IMR-90 (cell line): ENCODE data around the gene PDZK1.

Experiments used
- BHLHE40 ChIP-seq: fragments of 150-350 bp; IDR thresholded peaks from 2 replicates; pipeline ENCODE4 v1.6.1; 2016; ENCODE audit warnings: mild to moderate bottlenecking, low read depth, low read length
- CEBPB ChIP-seq: IDR thresholded peaks from 2 replicates; pipeline ENCODE4 v1.6.1; 2012; ENCODE audit warnings: low read depth, low read length, improper control_type of control experiment
- MAFK ChIP-seq: IDR thresholded peaks from 2 replicates; pipeline ENCODE4 v1.6.1; 2012; ENCODE audit warnings: low read depth, low read length, improper control_type of control experiment
- MXI1 ChIP-seq: IDR thresholded peaks from 2 replicates; pipeline ENCODE4 v1.6.1; 2012; ENCODE audit warnings: low read depth, mild to moderate bottlenecking, low read length, moderate library complexity, borderline replicate concordance
- POLR2A ChIP-seq: IDR thresholded peaks from 2 replicates; pipeline ENCODE4 v1.6.1; 2012; ENCODE audit warnings: mild to moderate bottlenecking, low read depth, low read length
- RAD21 ChIP-seq: IDR thresholded peaks from 2 replicates; pipeline ENCODE4 v1.6.1; 2012; ENCODE audit warnings: low read length, improper control_type of control experiment
- RCOR1 ChIP-seq: IDR thresholded peaks from 2 replicates; pipeline ENCODE4 v1.6.1; 2012; ENCODE audit warnings: mild to moderate bottlenecking, low read length, improper control_type of control experiment; ENCODE audit not compliant: insufficient replicate concordance
- RFX5 ChIP-seq: IDR thresholded peaks from 2 replicates; pipeline ENCODE4 v1.8.0; 2012; ENCODE audit warnings: low read depth, mild to moderate bottlenecking, low read length, moderate library complexity
- SMC3 ChIP-seq: fragments of 150-350 bp; IDR thresholded peaks from 2 replicates; pipeline ENCODE4 v1.6.1; 2016; ENCODE audit warnings: low read depth, mild to moderate bottlenecking, antibody characterized with exemption, low read length, moderate library complexity
- TF ChIP-seq, protein P1 (sequence below): conservative IDR thresholded peaks from 2 replicates; pipeline ENCODE4 v1.5.1; 2012; ENCODE audit warnings: mild to moderate bottlenecking, low read depth, low read length, improper control_type of control experiment
- TF ChIP-seq, protein P2 (sequence below): fragments of 150-350 bp; IDR thresholded peaks from 2 replicates; pipeline ENCODE4 v1.6.1; 2017; ENCODE audit warnings: mild to moderate bottlenecking, antibody characterized with exemption, low read length, low read depth

DNA sequence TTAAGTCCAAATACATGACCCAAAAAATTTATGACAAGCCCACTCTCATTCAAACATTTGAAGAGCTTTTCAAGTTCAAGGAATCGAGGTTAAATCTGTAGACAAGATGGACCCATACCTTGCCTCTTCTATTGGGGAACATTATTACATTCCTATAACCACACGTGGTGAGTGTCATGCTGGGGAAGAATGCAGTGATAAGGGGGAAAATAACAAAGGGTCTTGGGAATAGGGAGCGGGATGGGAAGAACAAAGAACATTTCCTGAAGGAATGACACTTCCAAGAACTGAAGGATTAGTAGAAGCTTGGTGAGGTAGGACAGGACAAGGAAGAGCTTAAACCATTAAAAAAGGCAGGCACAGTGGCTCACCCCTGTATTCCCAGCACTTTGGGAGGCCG is 18.8 kb downstream of the PDZK1 start:
- TF ChIP-seq, protein P1, sequence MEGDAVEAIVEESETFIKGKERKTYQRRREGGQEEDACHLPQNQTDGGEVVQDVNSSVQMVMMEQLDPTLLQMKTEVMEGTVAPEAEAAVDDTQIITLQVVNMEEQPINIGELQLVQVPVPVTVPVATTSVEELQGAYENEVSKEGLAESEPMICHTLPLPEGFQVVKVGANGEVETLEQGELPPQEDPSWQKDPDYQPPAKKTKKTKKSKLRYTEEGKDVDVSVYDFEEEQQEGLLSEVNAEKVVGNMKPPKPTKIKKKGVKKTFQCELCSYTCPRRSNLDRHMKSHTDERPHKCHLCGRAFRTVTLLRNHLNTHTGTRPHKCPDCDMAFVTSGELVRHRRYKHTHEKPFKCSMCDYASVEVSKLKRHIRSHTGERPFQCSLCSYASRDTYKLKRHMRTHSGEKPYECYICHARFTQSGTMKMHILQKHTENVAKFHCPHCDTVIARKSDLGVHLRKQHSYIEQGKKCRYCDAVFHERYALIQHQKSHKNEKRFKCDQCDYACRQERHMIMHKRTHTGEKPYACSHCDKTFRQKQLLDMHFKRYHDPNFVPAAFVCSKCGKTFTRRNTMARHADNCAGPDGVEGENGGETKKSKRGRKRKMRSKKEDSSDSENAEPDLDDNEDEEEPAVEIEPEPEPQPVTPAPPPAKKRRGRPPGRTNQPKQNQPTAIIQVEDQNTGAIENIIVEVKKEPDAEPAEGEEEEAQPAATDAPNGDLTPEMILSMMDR, result no peak
- TF ChIP-seq POLR2A (no peak), SMC3 (no peak), MAFK (no peak), MXI1 (no peak), BHLHE40 (no peak), CEBPB (no peak), RAD21 (no peak), RCOR1 (no peak), RFX5 (no peak)
- TF ChIP-seq, protein P2, sequence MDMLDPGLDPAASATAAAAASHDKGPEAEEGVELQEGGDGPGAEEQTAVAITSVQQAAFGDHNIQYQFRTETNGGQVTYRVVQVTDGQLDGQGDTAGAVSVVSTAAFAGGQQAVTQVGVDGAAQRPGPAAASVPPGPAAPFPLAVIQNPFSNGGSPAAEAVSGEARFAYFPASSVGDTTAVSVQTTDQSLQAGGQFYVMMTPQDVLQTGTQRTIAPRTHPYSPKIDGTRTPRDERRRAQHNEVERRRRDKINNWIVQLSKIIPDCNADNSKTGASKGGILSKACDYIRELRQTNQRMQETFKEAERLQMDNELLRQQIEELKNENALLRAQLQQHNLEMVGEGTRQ, result no peak
